K562 (cell line): ENCODE results near the gene FOXP4. TPM values are rescaled to one million over a fixed set of nuclear protein-coding genes. Genes with fewer than 3 reads are reported as not detected.

ENCODE experiments used
- ETV6 ChIP-seq, 3 experiments: fragments of 150-350 bp in 1 of 3; sonication (generic) in 1 of 3; formaldehyde crosslinking in 1 of 3; IDR thresholded peaks; 2 replicates each; pipeline versions ENCODE4 v1.6.1 to v1.8.0; 2014 to 2022; ENCODE audit warnings: borderline replicate concordance in 2 of 3, low read depth in 2 of 3, antibody characterized with exemption in 1 of 3, low read length in 1 of 3, mild to moderate bottlenecking in 1 of 3, missing genetic modification reagents in 1 of 3
- HDAC2 ChIP-seq: fragments of 450-650 bp; IDR thresholded peaks from 2 replicates; pipeline ENCODE4 v1.6.1; 2016; ENCODE audit warnings: mild to moderate bottlenecking
- JUN ChIP-seq, 2 experiments: sonication (generic) in 1 of 2; formaldehyde crosslinking in 1 of 2; IDR thresholded peaks; 2 replicates each; pipeline versions ENCODE4 v1.6.1 to v1.8.0; 2012 to 2022; ENCODE audit warnings: borderline replicate concordance in 2 of 2, mild to moderate bottlenecking in 2 of 2, improper control_type of control experiment in 1 of 2, low read depth in 1 of 2, low read length in 1 of 2, missing genetic modification reagents in 1 of 2
- JUNB ChIP-seq: fragments of 450-650 bp; formaldehyde crosslinking; conservative IDR thresholded peaks from 2 replicates; pipeline ENCODE4 v1.4.0; 2020; ENCODE audit warnings: mild to moderate bottlenecking
- KLF1 ChIP-seq: fragments of 450-650 bp; IDR thresholded peaks from 2 replicates; pipeline ENCODE4 v1.6.1; 2016; ENCODE audit warnings: missing genetic modification characterization, missing compliant biosample characterization
- MBD1 ChIP-seq: fragments of 250-450 bp; sonication (Bioruptor Pico); IDR thresholded peaks from 2 replicates; pipeline ENCODE4 v1.8.0; 2022; ENCODE audit warnings: inconsistent platforms
- NCOA4 ChIP-seq: fragments of 450-650 bp; IDR thresholded peaks from 2 replicates; pipeline ENCODE4 v1.6.1; 2018; ENCODE audit warnings: mild to moderate bottlenecking; ENCODE audit not compliant: partially characterized antibody
- NRF1 ChIP-seq, 2 experiments: fragments of 450-650 bp; IDR thresholded peaks in 1 of 2; conservative IDR thresholded peaks in 1 of 2; 2 replicates each; pipeline ENCODE4 v1.6.1; 2014; ENCODE audit warnings: mild to moderate bottlenecking in 2 of 2
- PRPF4 ChIP-seq: fragments of 200-400 bp; formaldehyde crosslinking; IDR thresholded peaks from one replicate; pipeline ENCODE4 v1.6.1; 2017; ENCODE audit warnings: low read length, low read depth, mild to moderate bottlenecking; ENCODE audit not compliant: insufficient read depth, poor library complexity, severe bottlenecking
- RFX7 ChIP-seq: fragments of 250-450 bp; sonication (Bioruptor Pico); IDR thresholded peaks from 2 replicates; pipeline ENCODE4 v1.5.1; 2021; ENCODE audit warnings: mild to moderate bottlenecking
- TGIF2 ChIP-seq: sonication (generic); formaldehyde crosslinking; IDR thresholded peaks from 2 replicates; pipeline ENCODE4 v1.8.1; 2022; ENCODE audit warnings: mild to moderate bottlenecking, missing genetic modification reagents, moderate library complexity
- ZFPM2 ChIP-seq: fragments of 250-450 bp; sonication (Bioruptor Pico); IDR thresholded peaks from 2 replicates; pipeline ENCODE4 v1.5.1; 2022; ENCODE audit warnings: mild to moderate bottlenecking
- ZNF280B ChIP-seq: fragments of 250-450 bp; sonication (Bioruptor Pico); IDR thresholded peaks from 2 replicates; pipeline ENCODE4 v1.5.1; 2021; ENCODE audit warnings: mild to moderate bottlenecking
- ZNF41 ChIP-seq: fragments of 250-450 bp; sonication (Bioruptor Pico); conservative IDR thresholded peaks from 2 replicates; pipeline ENCODE4 v1.4.0; 2020; ENCODE audit warnings: mild to moderate bottlenecking
- ZNF609 ChIP-seq: sonication (generic); formaldehyde crosslinking; IDR thresholded peaks from 2 replicates; pipeline ENCODE4 v1.8.1; 2023; ENCODE audit warnings: missing genetic modification reagents, mild to moderate bottlenecking, borderline replicate concordance
- ZNF707 ChIP-seq: fragments of 250-450 bp; sonication (Bioruptor Pico); conservative IDR thresholded peaks from 2 replicates; pipeline ENCODE4 v1.8.0; 2022; ENCODE audit warnings: inconsistent platforms, mild to moderate bottlenecking, moderate library complexity
- polyA plus RNA-seq, 8 experiments: library from polyadenylated mRNA; depleted of rRNA in 4 of 8; stranded (reverse) in 5 of 8; unstranded in 3 of 8; fragments of >200 nt; fragmentation: Nextera tagmentation in 2 of 8; fragmentation: Illumina TruSeq in 1 of 8; extraction: Ambion mirVana in 2 of 8; extraction: Trizol in 1 of 8; gene quantifications; 2 replicates each; pipeline versions ENCODE4 v1.2.1 to v1.2.3, GENCODE V29; 2011 to 2014; ENCODE audit warnings: inconsistent platforms in 1 of 8, missing spikeins in 1 of 8
- total RNA-seq, 7 experiments: library from RNA; depleted of rRNA in 6 of 7; stranded (reverse); fragments of >200 nt in 6 of 7; fragmentation: Illumina TruSeq in 2 of 7; extraction: Trizol in 2 of 7; gene quantifications; 2 replicates each; pipeline versions ENCODE4 v1.2.1 to v1.2.3, GENCODE V29; 2011 to 2021; ENCODE audit warnings: low replicate concordance in 1 of 7

FOXP4 gene
- total and polyA plus RNA-seq, 9 of the 15 experiments (the other 6 are each of a cell fraction or from before 2014, with no cell fraction given) = 0.11 to 29.4 (median 2.3) TPM

GRCh38 chr6:41536795-41537758, 9.1 kb upstream of the FOXP4 start (continued):
- TF ChIP-seq ETV6 (IDR thresholded peaks at IDR 0.05; ENCODE audit: borderline replicate concordance in 1 of 2, low read depth in 2 of 2, low read length in 1 of 2) (no peak), ETV6 (CRISPR knock-in tag; IDR thresholded peaks at IDR 0.05; ENCODE audit: borderline replicate concordance) (no peak), JUNB (CRISPR knock-in tag) (no peak), JUN (IDR thresholded peaks at IDR 0.05; ENCODE audit: borderline replicate concordance, low read depth, low read length) (no peak), JUN (CRISPR knock-in tag; IDR thresholded peaks at IDR 0.05; ENCODE audit: borderline replicate concordance) (no peak), PRPF4 (no peak), MBD1 (no peak), KLF1 (0 out of 2 replicates have a peak, but pooled peaks have one; percentile 62), ZNF280B (CRISPR knock-in tag) (no peak), TGIF2 (no peak), NCOA4 (no peak), RFX7 (CRISPR knock-in tag) (no peak), ZFPM2 (CRISPR knock-in tag) (no peak), NRF1 (conservative IDR thresholded peaks at IDR 0.05 in 1 of 2, IDR thresholded peaks at IDR 0.05 in 1 of 2) (peak; percentile 55 to 68), ZNF707 (no peak), ZNF41 (no peak), HDAC2 (0 out of 2 replicates have a peak, but pooled peaks have one; percentile 13), ZNF609 (CRISPR knock-in tag) (no peak)
